Measurements from ENCODE around the gene PDRG1. TPM values are rescaled to one million over a fixed set of nuclear protein-coding genes. Genes with fewer than 3 reads are reported as not detected.
"Not testable (repeated sequence)": the region's sequence is repeated elsewhere in the genome, so short reads cannot be mapped to it uniquely, and the experiment has no call there.

PDRG1 gene
- total RNA-seq, 2 donors from 2014 or later, result 3.0 to 4.7 TPM

DNA sequence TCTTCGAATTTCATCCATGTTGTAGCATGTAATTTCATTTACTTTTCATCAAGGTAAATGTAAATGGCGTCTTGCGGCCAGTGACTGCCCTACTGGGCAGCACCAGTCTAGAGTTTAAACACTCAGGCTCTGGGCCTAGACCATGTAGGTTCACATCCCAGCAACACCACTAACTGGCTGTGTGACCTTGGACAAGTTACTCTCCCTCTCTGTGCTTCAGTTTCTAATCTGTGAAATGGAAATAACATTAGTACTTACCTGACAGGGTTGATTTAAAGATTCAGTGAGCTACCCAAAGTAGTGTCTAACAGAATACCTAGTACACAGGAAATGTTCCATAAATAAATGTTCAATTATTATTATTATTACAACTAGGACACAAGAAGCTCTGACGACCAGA is 29.3 kb downstream of the PDRG1 start:
- DNase-seq (ENCODE audit: low spot score), result no peak
- Histone ChIP-seq H3K27ac (no peak overlapping the region), H3K27me3 (replicated peaks; ENCODE audit: insufficient read depth) (no peaks in the 10 kb centered on the region), H3K36me3 (no peaks in the 10 kb centered on the region), H3K4me1 (ENCODE audit: control insufficient read depth in 1 of 2, low read depth in 2 of 2) (no peaks in the 10 kb centered on the region), H3K9me3 (no peaks in the 10 kb centered on the region), H3K4me3 (no peak overlapping the region)
- ATAC-seq (ENCODE audit: insufficient number of reproducible peaks, low FRiP score, low read depth), result no peak
- no peak for TF ChIP-seq CTCF (IDR thresholded peaks at IDR 0.05)

DNA sequence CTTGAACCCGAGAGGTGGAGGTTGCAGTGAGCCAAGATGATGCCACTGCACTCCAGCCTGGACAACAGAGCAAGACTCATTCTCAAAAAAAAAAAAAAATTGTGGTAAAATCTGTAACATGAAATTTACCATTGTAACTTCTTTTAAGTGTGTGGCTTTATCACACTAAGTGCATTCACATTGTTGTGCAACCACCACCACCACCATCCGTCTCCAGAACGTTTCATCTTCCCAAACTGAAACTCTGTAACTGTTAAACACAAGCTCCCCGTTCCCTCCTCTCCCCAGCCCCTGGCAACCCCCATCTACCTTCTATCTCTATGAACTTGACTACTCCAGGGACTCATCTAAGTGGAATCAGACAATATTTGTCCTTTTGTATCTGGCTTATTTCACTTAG is 29.7 kb downstream of the PDRG1 start:
- no peaks in the 10 kb centered on the region for H3K9me3 ChIP-seq
- ATAC-seq (ENCODE audit: insufficient number of reproducible peaks, low FRiP score, low read depth), result no peak
- H3K27me3 ChIP-seq (replicated peaks; ENCODE audit: insufficient read depth), result no peaks in the 10 kb centered on the region
- H3K36me3 ChIP-seq, result no peaks in the 10 kb centered on the region
- H3K4me1 ChIP-seq (ENCODE audit: control insufficient read depth in 1 of 2, low read depth in 2 of 2), result no peaks in the 10 kb centered on the region
- no peak for TF ChIP-seq CTCF (IDR thresholded peaks at IDR 0.05)
- DNase-seq (ENCODE audit: low spot score), result no peak
- H3K4me3 ChIP-seq, result no peak overlapping the region
- H3K27ac ChIP-seq, result no peak overlapping the region

DNA sequence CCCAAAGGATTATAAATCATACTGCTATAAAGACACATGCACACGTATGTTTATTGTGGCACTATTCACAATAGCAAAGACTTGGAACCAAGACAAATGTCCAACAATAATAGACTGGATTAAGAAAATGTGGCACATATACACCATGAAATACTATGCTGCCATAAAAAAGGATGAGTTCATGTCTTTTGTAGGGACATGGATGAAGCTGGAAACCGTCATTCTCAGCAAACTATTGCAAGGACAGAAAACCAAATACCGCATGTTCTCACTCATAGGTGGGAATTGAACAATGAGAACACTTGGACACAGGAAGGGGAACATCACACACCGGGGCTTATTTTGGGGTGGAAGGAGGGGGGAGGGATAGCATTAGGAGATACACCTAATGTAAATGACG is 30.4 kb downstream of the PDRG1 start:
- not testable (repeated sequence) for H3K4me3 ChIP-seq; H3K36me3 ChIP-seq; H3K9me3 ChIP-seq; ATAC-seq (ENCODE audit: insufficient number of reproducible peaks, low FRiP score, low read depth); H3K27ac ChIP-seq; DNase-seq (ENCODE audit: low spot score); H3K27me3 ChIP-seq (replicated peaks; ENCODE audit: insufficient read depth); H3K4me1 ChIP-seq (ENCODE audit: control insufficient read depth in 1 of 2, low read depth in 2 of 2)

DNA sequence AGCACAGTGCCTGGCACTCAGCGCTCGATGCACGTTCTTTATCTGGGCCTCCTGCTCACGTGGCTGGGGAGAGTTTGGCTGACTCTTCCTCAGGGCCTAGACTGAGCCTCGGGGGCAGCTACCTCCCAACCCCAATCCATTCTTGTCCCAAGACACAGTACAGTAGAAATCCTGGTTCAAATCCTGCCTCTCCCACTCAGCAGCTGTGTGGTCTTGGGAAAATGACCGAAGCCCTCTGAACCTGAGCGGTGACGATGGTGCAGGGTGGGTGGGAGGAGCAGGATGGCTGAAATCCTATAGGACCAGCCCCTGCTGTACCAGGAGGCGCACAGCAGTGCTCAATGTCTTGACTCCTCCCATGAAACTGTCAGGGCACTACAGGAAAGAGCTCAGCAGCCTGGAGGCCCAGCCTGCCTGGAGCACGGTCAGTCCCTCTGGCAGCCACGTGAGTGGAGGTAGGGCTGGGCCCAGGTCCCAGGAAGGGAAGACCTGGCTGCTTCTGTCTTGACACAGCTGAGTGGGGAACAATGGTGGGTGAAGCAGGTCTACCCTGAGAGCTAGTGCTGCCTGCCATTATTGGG is 31.5 kb downstream of the PDRG1 start:
- H3K27me3 ChIP-seq (replicated peaks; ENCODE audit: insufficient read depth), result no peaks in the 10 kb centered on the region
- ATAC-seq (ENCODE audit: insufficient number of reproducible peaks, low FRiP score, low read depth), result no peak
- no peak for TF ChIP-seq CTCF (IDR thresholded peaks at IDR 0.05)

DNA sequence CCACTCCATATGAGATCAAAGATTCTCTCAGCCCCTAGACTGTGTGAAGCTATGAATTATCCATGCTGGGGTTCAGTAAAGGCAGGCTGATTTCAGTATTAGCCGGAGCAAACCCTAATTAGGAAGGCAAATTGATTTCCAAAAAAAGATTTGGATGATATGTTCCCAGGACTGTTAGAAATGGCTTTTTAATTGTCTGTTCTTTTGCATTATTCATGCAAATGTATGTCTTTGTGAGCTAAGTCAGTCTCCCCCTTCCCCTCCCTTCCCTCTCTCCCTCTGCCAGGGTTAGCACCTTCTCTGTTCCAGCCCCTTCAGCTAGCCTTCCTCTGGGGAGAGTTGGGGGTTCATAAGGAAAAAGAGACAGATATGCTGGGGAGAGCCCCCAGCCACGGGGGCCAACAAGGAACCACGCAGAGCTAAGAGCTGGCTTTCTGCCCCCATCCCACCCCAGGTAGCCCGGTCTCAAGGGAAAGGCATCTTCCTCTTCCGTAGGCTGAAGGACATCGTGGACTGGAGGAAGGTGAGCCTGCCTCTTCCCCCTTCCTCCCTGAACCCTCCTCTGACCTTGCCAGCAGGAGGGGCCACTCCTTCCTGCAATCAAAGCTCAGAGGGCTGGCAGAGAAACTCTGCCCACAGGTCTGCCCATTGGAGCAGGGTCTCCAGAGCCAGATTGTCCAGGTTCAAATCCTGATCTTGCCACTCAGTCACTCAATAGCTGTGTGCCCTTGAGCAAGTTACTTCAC is 32.3 kb downstream of the PDRG1 start:
- H3K27me3 ChIP-seq (replicated peaks; ENCODE audit: insufficient read depth), result no peaks in the 10 kb centered on the region
- H3K9me3 ChIP-seq, result no peaks in the 10 kb centered on the region
- H3K36me3 ChIP-seq, result no peaks in the 10 kb centered on the region
- DNase-seq (ENCODE audit: low spot score) (no peak), ATAC-seq (ENCODE audit: insufficient number of reproducible peaks, low FRiP score, low read depth) (no peak)
- no peak overlapping the region for H3K27ac ChIP-seq
- no peaks in the 10 kb centered on the region for H3K4me1 ChIP-seq (ENCODE audit: control insufficient read depth in 1 of 2, low read depth in 2 of 2)
- no peak overlapping the region for H3K4me3 ChIP-seq
- TF ChIP-seq CTCF (IDR thresholded peaks at IDR 0.05), result no peak

More for the DNA sequence above, 31.5 kb downstream of the PDRG1 start:
- no peak for DNase-seq (ENCODE audit: low spot score)
- no peaks in the 10 kb centered on the region for H3K4me1 ChIP-seq (ENCODE audit: control insufficient read depth in 1 of 2, low read depth in 2 of 2)
- no peak overlapping the region for H3K27ac ChIP-seq
- no peak overlapping the region for H3K4me3 ChIP-seq
- no peaks in the 10 kb centered on the region for H3K9me3 ChIP-seq
- H3K36me3 ChIP-seq, result no peaks in the 10 kb centered on the region

Measured in thoracic aorta (tissue), 2 donors.